ENCODE data around the gene APH1B.
"Not testable (repeated sequence)": the region's sequence is repeated elsewhere in the genome, so short reads cannot be mapped to it uniquely, and the experiment has no call there.

The APH1B gene

GRCh38 chr15:63233667-63234423 is 43.6 kb upstream of the APH1B start:
- peak; percentile 84 for DNase-seq (ENCODE audit: low read depth, low spot score)
- no peak for TF ChIP-seq CTCF (IDR thresholded peaks at IDR 0.05; ENCODE audit: low read depth, low read length)
- in situ Hi-C loops (cut with HindIII; ENCODE audit: low sequenced_read_pairs) = no loop called here
- H3K4me3 ChIP-seq (ENCODE audit: low read depth, low read length) = no peak overlapping the region

- in situ Hi-C loops (cut with HindIII; ENCODE audit: low sequenced_read_pairs) = no loop called here
- DNase-seq (ENCODE audit: low read depth, low spot score) = peak; percentile 76
- no peak overlapping the region for H3K4me3 ChIP-seq (ENCODE audit: low read depth, low read length)
- no peak for TF ChIP-seq CTCF (IDR thresholded peaks at IDR 0.05; ENCODE audit: low read depth, low read length)
These were observed 42.9 kb upstream of the APH1B start for GRCh38 chr15:63234451-63234870.

GRCh38 chr15:63236272-63236671 is 41.1 kb upstream of the APH1B start:
- TF ChIP-seq CTCF (IDR thresholded peaks at IDR 0.05; ENCODE audit: low read depth, low read length) = no peak
- in situ Hi-C loops (cut with HindIII; ENCODE audit: low sequenced_read_pairs) = no loop called here

GRCh38 chr15:63237086-63237485 is 40.3 kb upstream of the APH1B start:
- DNase-seq (ENCODE audit: low read depth, low spot score); H3K4me3 ChIP-seq (ENCODE audit: low read depth, low read length); in situ Hi-C loops (cut with HindIII; ENCODE audit: low sequenced_read_pairs): not testable (repeated sequence)

More at GRCh38 chr15:63236272-63236671, 41.1 kb upstream of the APH1B start:
- DNase-seq (ENCODE audit: low read depth, low spot score) = peak; percentile 83
- H3K4me3 ChIP-seq (ENCODE audit: low read depth, low read length) = no peak overlapping the region

GRCh38 chr15:63238171-63238570 is 39.2 kb upstream of the APH1B start:
- H3K4me3 ChIP-seq (ENCODE audit: low read depth, low read length) = no peak overlapping the region
- in situ Hi-C loops (cut with HindIII; ENCODE audit: low sequenced_read_pairs) = no loop called here
- no peak for DNase-seq (ENCODE audit: low read depth, low spot score)
- no peak for TF ChIP-seq CTCF (IDR thresholded peaks at IDR 0.05; ENCODE audit: low read depth, low read length)

GRCh38 chr15:63238796-63239195 is 38.6 kb upstream of the APH1B start:
- peak; percentile 60 for DNase-seq (ENCODE audit: low read depth, low spot score)
- no peak overlapping the region for H3K4me3 ChIP-seq (ENCODE audit: low read depth, low read length)
- no peak for TF ChIP-seq CTCF (IDR thresholded peaks at IDR 0.05; ENCODE audit: low read depth, low read length)
- in situ Hi-C loops (cut with HindIII; ENCODE audit: low sequenced_read_pairs) = no loop called here

- no peak for DNase-seq (ENCODE audit: low read depth, low spot score)
- no peak for TF ChIP-seq CTCF (IDR thresholded peaks at IDR 0.05; ENCODE audit: low read depth, low read length)
- in situ Hi-C loops (cut with HindIII; ENCODE audit: low sequenced_read_pairs) = no loop called here
- no peak overlapping the region for H3K4me3 ChIP-seq (ENCODE audit: low read depth, low read length)
These were observed 37.3 kb upstream of the APH1B start for GRCh38 chr15:63240109-63240508.
